Measurements from ENCODE around the gene SERPINA4. TPM values are rescaled to one million over a fixed set of nuclear protein-coding genes. Genes with fewer than 3 reads are reported as not detected.

Gene SERPINA4
- total and polyA plus RNA-seq, 2 of the 8 experiments (the other 6 are each of a cell fraction or from before 2014, with no cell fraction given) = not detected

DNA sequence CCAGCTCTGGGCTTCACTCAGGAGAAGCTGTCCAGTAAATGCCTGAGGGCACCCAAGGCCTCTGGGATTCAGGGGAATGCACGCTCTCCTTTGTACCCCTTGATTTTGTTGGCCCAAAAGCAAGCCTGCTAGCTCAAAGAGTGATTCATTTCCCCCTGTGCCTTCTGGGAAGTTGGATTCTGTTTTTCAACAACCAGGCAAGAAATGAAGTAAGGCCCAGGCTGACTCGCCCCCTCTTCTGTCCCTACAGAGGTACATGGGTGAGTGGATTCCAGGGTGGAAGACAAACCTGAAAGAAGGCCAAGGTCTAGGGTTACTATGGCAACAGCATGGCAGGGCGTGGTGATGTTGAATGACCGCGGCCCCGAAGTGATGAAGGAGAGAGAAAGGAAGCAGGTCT, 10.7 kb downstream of the SERPINA4 start (continued):
- TF ChIP-seq RXRA (IDR thresholded peaks at IDR 0.05; ENCODE audit: insufficient read depth, low read depth, low read length) (no peak), MAFK (IDR thresholded peaks at IDR 0.05; ENCODE audit: low read depth, low read length) (no peak), GTF2F1 (IDR thresholded peaks at IDR 0.05; ENCODE audit: borderline replicate concordance, low read depth, low read length) (no peak), EP300 (IDR thresholded peaks at IDR 0.05; ENCODE audit: borderline replicate concordance in 1 of 2, low read depth in 2 of 2, low read length in 2 of 2) (no peak), EZH2 (IDR thresholded peaks at IDR 0.05; ENCODE audit: low read depth, low read length, severe bottlenecking) (no peak), SIRT6 (IDR thresholded peaks at IDR 0.05; ENCODE audit: low read length) (no peak)

Measured in H1 (cell line).